ENCODE data around the gene IGFBP6.

DNA sequence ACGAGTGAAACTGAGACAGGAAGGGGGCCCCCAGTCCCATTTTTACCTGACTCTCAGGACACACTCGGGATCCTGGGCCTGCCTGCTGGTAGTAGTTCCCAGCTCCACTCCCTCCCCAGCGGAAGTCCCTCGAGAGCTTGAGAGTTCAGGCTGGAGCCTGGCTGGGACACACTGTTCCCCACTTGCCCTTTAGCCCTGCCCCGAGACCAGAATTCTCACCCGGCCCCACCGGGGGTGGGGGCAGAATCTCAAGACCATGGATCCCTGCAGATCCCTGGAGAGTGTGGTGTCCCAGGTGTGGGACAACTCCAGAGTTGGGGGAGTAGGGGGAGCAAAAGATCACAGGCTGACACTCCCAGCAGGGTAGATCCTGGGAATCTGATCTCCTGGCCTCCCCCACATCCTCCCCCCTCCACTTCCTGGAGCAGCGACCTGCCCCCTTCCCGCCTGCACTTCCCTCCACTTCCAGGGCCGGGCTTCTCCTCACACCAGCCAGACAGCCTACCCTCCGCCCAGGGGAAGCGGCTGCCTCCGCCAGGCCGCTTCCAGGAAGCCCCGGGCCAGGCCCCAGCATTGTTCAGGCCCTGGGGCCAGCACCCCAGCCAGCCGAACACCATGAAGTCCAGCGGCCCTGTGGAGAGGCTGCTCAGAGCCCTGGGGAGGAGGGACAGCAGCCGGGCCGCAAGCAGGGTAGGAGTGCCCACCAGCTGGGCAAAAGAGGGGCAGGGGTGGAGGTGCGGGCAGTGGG lies 47.7 kb upstream of the IGFBP6 start, which contains the start of gene TNS2:
- peak; percentile 24; the same call in 1 of the 2 replicates for TF ChIP-seq POLR2A (IDR thresholded peaks at IDR 0.05; ENCODE audit: low read length)
- TF ChIP-seq JUN (IDR thresholded peaks at IDR 0.05): peak in 1 of 2 experiments; percentile 51; a peak in 2 of 5 replicates
- TF ChIP-seq CTCF (IDR thresholded peaks at IDR 0.05): no peak
- TF ChIP-seq EP300 (IDR thresholded peaks at IDR 0.05): no peak
- TF ChIP-seq BHLHE40 (IDR thresholded peaks at IDR 0.05; ENCODE audit: low read depth, low read length): no peak
- no peak for TF ChIP-seq SMC3 (IDR thresholded peaks at IDR 0.05)
- TF ChIP-seq SREBF2 (IDR thresholded peaks at IDR 0.05): no peak
- no peak for TF ChIP-seq RNF2 (IDR thresholded peaks at IDR 0.05; ENCODE audit: borderline replicate concordance, low read depth)

Measured in A549 (cell line).